Panc1 (cell line): ENCODE measurements around the gene SIRPG. TPM values are rescaled to one million over a fixed set of nuclear protein-coding genes. Genes with fewer than 3 reads are reported as not detected.

Experiments
- ATAC-seq: fragments of 200-7000 bp; cut with Tn5 transposase; 2 replicates; pipeline ENCODE4 v1.9.1; 2020; ENCODE audit warnings: mild to moderate bottlenecking, moderate library complexity
- BruUV-seq: library from RNA; stranded (reverse); fragments of 400-500 nt; replicated peaks from 2 replicates; lab custom pipeline; 2021; lab: Mats Ljungman, UMichigan
- CTCF ChIA-PET: fragments of 300-600 bp; sonication (Branson Sonifier 250); formaldehyde crosslinking; loops from one replicate; lab custom pipeline; 2022; ENCODE audit warnings: antibody characterized with exemption; lab: Charles Lee
- POLR2A ChIA-PET: fragments of 300-600 bp; sonication (Branson Sonifier 250); formaldehyde crosslinking; loops from one replicate; lab custom pipeline; 2022; ENCODE audit warnings: antibody characterized with exemption; lab: Charles Lee
- DNase-seq: peaks from one replicate; pipeline ENCODE4 v3.0.0-alpha.2; 2010; ENCODE audit warnings: low read depth, low spot score
- H3K27ac ChIP-seq: 2 replicates; pipeline ENCODE4 v1.5.1; 2011; ENCODE audit warnings: mild to moderate bottlenecking, low read length, inconsistent platforms
- H3K27me3 ChIP-seq: fragments of 200-500 bp; sonication (Bioruptor generic); 2 replicates; pipeline ENCODE4 v1.6.0; 2014; ENCODE audit warnings: low read length, inconsistent platforms; ENCODE audit not compliant: control insufficient read depth, insufficient read depth
- H3K36me3 ChIP-seq: fragments of 200-500 bp; sonication (Bioruptor generic); 2 replicates; pipeline ENCODE4 v1.5.1; 2014; ENCODE audit warnings: inconsistent platforms, mild to moderate bottlenecking, low read length, moderate library complexity; ENCODE audit not compliant: control insufficient read depth, insufficient read depth
- H3K4me1 ChIP-seq: 2 replicates; pipeline ENCODE4 v1.5.1; 2011; ENCODE audit warnings: inconsistent platforms, mild to moderate bottlenecking, low read length, moderate library complexity; ENCODE audit not compliant: control insufficient read depth, insufficient read depth
- H3K4me3 ChIP-seq, 2 experiments: 2 replicates each; pipeline ENCODE4 v1.5.1; 2011 to 2012; ENCODE audit warnings: low read depth in 2 of 2, low read length in 2 of 2, mild to moderate bottlenecking in 2 of 2, inconsistent platforms in 1 of 2, moderate library complexity in 1 of 2
- H3K9me3 ChIP-seq: fragments of 200-500 bp; sonication (Bioruptor generic); 2 replicates; pipeline ENCODE4 v1.5.1; 2014; ENCODE audit warnings: low read depth, mild to moderate bottlenecking, inconsistent platforms, low read length, moderate library complexity; ENCODE audit not compliant: control insufficient read depth, insufficient read depth
- POLR2AphosphoS5 ChIP-seq: IDR thresholded peaks from 2 replicates; pipeline ENCODE4 v1.6.1; 2012; ENCODE audit warnings: mild to moderate bottlenecking, low read depth, low read length, moderate library complexity
- SIN3A ChIP-seq: IDR thresholded peaks from 2 replicates; pipeline ENCODE4 v1.6.1; 2012; ENCODE audit warnings: low read depth, mild to moderate bottlenecking, low read length, moderate library complexity, borderline replicate concordance; ENCODE audit not compliant: insufficient read depth
- TCF7L2 ChIP-seq: IDR thresholded peaks from 2 replicates; pipeline ENCODE4 v1.6.1; 2011; ENCODE audit warnings: mild to moderate bottlenecking, low read depth, low read length, inconsistent platforms
- in situ Hi-C: cut with HindIII; loops from 2 replicates; pipeline ENCODE4 v1.10.0; 2016; ENCODE audit warnings: low sequenced_read_pairs, low pct_unique_long_range_greater_than_20kb
- intact Hi-C: fragments of 100-400 bp; cut with micrococcal nuclease; formaldehyde crosslinking; loops from one replicate; pipeline ENCODE4 v1.10.0; 2022; ENCODE audit not compliant: unreplicated experiment
- total RNA-seq: library from RNA; stranded (reverse); gene quantifications from one replicate; pipeline ENCODE4 v1.2.1, GENCODE V29; 2021; ENCODE audit not compliant: unreplicated experiment
- TF ChIP-seq, protein P1 (sequence below): fragments of 450-650 bp; IDR thresholded peaks from 2 replicates; pipeline ENCODE4 v1.5.1; 2017; ENCODE audit warnings: mild to moderate bottlenecking
- TF ChIP-seq, protein P2 (sequence below), 2 experiments: IDR thresholded peaks; 2 replicates each; pipeline ENCODE4 v1.6.1; 2011 to 2012; ENCODE audit warnings: low read depth in 2 of 2, control low read depth in 1 of 2, low read length in 1 of 2, mild to moderate bottlenecking in 1 of 2, moderate library complexity in 1 of 2; ENCODE audit not compliant: insufficient read depth in 1 of 2

SIRPG gene
- total RNA-seq, 1 experiment from 2014 or later = not detected

DNA sequence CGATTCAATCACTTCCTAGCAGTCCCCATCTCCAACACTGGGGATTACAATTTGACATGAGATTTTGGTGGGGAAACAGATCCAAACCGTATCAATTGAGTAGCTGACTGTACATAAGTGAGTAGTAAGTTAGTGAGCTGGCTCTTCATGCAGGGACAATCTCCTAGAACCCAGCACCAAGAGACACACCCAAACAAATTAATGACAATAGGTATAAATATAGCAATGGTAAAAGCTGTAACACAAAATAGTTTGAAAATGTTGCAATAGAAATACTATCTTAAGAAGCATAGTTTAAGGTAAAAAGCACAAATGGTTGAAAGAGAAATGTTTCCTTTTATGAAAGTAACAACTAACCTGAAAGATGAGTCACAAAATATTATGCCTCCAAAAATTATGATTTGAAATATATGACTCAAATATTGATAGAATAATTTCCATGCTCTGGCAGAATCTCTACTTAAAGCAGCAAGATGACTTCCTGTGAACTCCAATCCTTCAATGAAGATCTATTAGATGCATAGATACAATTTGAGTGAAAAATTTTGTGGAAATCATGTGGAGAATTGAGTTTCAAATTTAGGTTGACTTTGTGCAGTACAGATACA lies 32.4 kb downstream of the SIRPG start:
- BruUV-seq = no TSS peak
- no peaks in the 10 kb centered on the region for H3K9me3 ChIP-seq
- H3K36me3 ChIP-seq = no peaks in the 10 kb centered on the region
- in situ Hi-C loops = no loop called here
- H3K4me1 ChIP-seq = no peaks in the 10 kb centered on the region
- no peak for ATAC-seq
- no peak for TF ChIP-seq POLR2AphosphoS5
- TF ChIP-seq, protein P1, sequence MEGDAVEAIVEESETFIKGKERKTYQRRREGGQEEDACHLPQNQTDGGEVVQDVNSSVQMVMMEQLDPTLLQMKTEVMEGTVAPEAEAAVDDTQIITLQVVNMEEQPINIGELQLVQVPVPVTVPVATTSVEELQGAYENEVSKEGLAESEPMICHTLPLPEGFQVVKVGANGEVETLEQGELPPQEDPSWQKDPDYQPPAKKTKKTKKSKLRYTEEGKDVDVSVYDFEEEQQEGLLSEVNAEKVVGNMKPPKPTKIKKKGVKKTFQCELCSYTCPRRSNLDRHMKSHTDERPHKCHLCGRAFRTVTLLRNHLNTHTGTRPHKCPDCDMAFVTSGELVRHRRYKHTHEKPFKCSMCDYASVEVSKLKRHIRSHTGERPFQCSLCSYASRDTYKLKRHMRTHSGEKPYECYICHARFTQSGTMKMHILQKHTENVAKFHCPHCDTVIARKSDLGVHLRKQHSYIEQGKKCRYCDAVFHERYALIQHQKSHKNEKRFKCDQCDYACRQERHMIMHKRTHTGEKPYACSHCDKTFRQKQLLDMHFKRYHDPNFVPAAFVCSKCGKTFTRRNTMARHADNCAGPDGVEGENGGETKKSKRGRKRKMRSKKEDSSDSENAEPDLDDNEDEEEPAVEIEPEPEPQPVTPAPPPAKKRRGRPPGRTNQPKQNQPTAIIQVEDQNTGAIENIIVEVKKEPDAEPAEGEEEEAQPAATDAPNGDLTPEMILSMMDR = no peak
- no peak for TF ChIP-seq TCF7L2
- TF ChIP-seq SIN3A = no peak
- TF ChIP-seq, protein P2, sequence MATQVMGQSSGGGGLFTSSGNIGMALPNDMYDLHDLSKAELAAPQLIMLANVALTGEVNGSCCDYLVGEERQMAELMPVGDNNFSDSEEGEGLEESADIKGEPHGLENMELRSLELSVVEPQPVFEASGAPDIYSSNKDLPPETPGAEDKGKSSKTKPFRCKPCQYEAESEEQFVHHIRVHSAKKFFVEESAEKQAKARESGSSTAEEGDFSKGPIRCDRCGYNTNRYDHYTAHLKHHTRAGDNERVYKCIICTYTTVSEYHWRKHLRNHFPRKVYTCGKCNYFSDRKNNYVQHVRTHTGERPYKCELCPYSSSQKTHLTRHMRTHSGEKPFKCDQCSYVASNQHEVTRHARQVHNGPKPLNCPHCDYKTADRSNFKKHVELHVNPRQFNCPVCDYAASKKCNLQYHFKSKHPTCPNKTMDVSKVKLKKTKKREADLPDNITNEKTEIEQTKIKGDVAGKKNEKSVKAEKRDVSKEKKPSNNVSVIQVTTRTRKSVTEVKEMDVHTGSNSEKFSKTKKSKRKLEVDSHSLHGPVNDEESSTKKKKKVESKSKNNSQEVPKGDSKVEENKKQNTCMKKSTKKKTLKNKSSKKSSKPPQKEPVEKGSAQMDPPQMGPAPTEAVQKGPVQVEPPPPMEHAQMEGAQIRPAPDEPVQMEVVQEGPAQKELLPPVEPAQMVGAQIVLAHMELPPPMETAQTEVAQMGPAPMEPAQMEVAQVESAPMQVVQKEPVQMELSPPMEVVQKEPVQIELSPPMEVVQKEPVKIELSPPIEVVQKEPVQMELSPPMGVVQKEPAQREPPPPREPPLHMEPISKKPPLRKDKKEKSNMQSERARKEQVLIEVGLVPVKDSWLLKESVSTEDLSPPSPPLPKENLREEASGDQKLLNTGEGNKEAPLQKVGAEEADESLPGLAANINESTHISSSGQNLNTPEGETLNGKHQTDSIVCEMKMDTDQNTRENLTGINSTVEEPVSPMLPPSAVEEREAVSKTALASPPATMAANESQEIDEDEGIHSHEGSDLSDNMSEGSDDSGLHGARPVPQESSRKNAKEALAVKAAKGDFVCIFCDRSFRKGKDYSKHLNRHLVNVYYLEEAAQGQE (IDR thresholded peaks at IDR 0.05; ENCODE audit: insufficient read depth in 1 of 2, low read depth in 2 of 2, low read length in 1 of 2) = no peak
- ChIA-PET CTCF (no interaction called here), POLR2A (no interaction called here)
- intact Hi-C loops = no loop called here
- DNase-seq = no peak
- H3K27ac ChIP-seq = no peak overlapping the region
- peaks cover 4% of the 10 kb centered on the region for H3K27me3 ChIP-seq
- no peak overlapping the region for H3K4me3 ChIP-seq

DNA sequence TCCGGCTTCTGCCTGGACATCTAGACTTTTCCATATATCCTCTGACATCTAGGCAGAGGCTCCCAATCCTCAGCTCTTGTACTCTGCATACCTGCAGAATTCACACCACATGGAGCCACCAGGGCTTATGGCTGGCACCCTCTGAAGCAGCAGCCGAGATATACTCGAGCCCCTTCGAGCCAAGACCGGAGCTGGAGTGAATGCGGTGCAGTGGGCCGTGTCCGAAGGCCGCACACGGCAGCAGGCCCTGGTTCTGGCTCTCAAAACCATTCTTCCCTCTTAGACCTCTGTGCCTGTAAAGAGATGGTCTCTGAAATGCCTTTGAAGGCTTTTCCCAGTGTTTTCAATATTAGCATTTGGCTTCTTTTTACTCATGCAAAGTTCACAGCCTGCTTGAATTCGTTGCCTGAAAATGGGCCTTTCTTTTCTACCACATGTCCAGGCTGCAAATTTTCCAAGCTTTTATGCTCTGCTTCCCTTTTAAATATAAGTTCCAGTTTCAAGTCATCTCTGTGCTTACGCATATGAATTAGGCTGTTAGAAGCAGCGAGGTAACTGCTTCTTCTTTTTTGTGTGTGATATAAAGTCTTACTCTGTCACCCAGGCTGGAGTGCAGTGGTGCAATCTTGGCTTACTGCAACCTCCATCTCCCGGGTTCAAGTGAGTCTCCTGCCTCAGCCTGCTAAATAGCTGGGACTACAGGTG lies 33.9 kb downstream of the SIRPG start:
- ChIA-PET CTCF (no interaction called here), POLR2A (no interaction called here)
- peaks cover 4% of the 10 kb centered on the region for H3K27me3 ChIP-seq
- H3K4me1 ChIP-seq = no peaks in the 10 kb centered on the region
- H3K4me3 ChIP-seq = no peak overlapping the region
- BruUV-seq = no TSS peak
- no peaks in the 10 kb centered on the region for H3K9me3 ChIP-seq
- no peak for ATAC-seq
- H3K36me3 ChIP-seq = no peaks in the 10 kb centered on the region
- no peak for TF ChIP-seq SIN3A
- no peak for TF ChIP-seq TCF7L2
- TF ChIP-seq, protein P1 = no peak
- TF ChIP-seq POLR2AphosphoS5 = no peak
- TF ChIP-seq, protein P2 (IDR thresholded peaks at IDR 0.05; ENCODE audit: insufficient read depth in 1 of 2, low read depth in 2 of 2, low read length in 1 of 2) = no peak
- in situ Hi-C loops = no loop called here
- DNase-seq = no peak
- H3K27ac ChIP-seq = no peak overlapping the region
- intact Hi-C loops = no loop called here
